ENCODE measurements around the gene TDRD12. TPM values are rescaled to one million over a fixed set of nuclear protein-coding genes. Genes with fewer than 3 reads are reported as not detected.
"Not testable (repeated sequence)": the region's sequence is repeated elsewhere in the genome, so short reads cannot be mapped to it uniquely, and the experiment has no call there.

Gene TDRD12
- total and polyA plus RNA-seq, 12 donors: 0.06 to 0.47 (median 0.12) TPM; not detected in 6

- H3K36me3 ChIP-seq: no peaks in the 10 kb centered on the region
- 97 to 98% methylated on average over 9 of the region's 9 CpGs for WGBS, 2 donors
- DNase-seq (no peak), ATAC-seq (no peak)
- no peak for TF ChIP-seq CTCF (IDR thresholded peaks at IDR 0.05)
- no peaks in the 10 kb centered on the region for H3K4me1 ChIP-seq
- no peak overlapping the region for H3K4me3 ChIP-seq
- no peak overlapping the region for H3K27ac ChIP-seq
- H3K9me3 ChIP-seq: no peaks in the 10 kb centered on the region
- intact Hi-C loops (cut with DNase I): no loop called here
- peaks cover 0 to 18% (median 7%) of the 10 kb centered on the region in 7 donors for H3K27me3 ChIP-seq
Measured at GRCh38 chr19:32743021-32743420, 23.5 kb downstream of the TDRD12 start.

- no peak overlapping the region for H3K4me3 ChIP-seq
- H3K27ac ChIP-seq: no peak overlapping the region
- ATAC-seq (no peak), DNase-seq (no peak)
- no peaks in the 10 kb centered on the region for H3K9me3 ChIP-seq
- H3K27me3 ChIP-seq: peaks cover 0 to 20% (median 11%) of the 10 kb centered on the region in 7 donors
- intact Hi-C loops (cut with DNase I): no loop called here
- H3K4me1 ChIP-seq: no peaks in the 10 kb centered on the region
- no peak for TF ChIP-seq CTCF (IDR thresholded peaks at IDR 0.05)
- no peaks in the 10 kb centered on the region for H3K36me3 ChIP-seq
- WGBS, 2 donors: 95% methylated on average over 4 of the region's 4 CpGs
Measured at GRCh38 chr19:32743447-32743846, 23.9 kb downstream of the TDRD12 start.

GRCh38 chr19:32744555-32745325 lies 25.2 kb downstream of the TDRD12 start:
- WGBS, 2 donors: 84 to 88% methylated on average over 18 of the region's 18 CpGs
- TF ChIP-seq CTCF (IDR thresholded peaks at IDR 0.05): no peak
- peaks cover 0 to 29% (median 22%) of the 10 kb centered on the region in 7 donors for H3K27me3 ChIP-seq
- intact Hi-C loops (cut with DNase I): no loop called here
- no peak overlapping the region for H3K27ac ChIP-seq
- H3K9me3 ChIP-seq: no peaks in the 10 kb centered on the region
- no peaks in the 10 kb centered on the region for H3K4me1 ChIP-seq
- DNase-seq: no peak
- H3K4me3 ChIP-seq: no peak overlapping the region
- no peak for ATAC-seq
- no peaks in the 10 kb centered on the region for H3K36me3 ChIP-seq

GRCh38 chr19:32745594-32746251 lies 26.2 kb downstream of the TDRD12 start:
- 34 to 42% methylated on average over 2 of the region's 2 CpGs for WGBS, 2 donors
- intact Hi-C loops (cut with DNase I); ATAC-seq; H3K27ac ChIP-seq; H3K4me1 ChIP-seq; H3K4me3 ChIP-seq; DNase-seq; H3K36me3 ChIP-seq; H3K9me3 ChIP-seq: not testable (repeated sequence)
- H3K27me3 ChIP-seq: peaks cover 0 to 36% (median 32%) of the 10 kb centered on the region in 7 donors

- H3K4me3 ChIP-seq; H3K36me3 ChIP-seq; H3K9me3 ChIP-seq; DNase-seq; ATAC-seq; H3K27ac ChIP-seq; intact Hi-C loops (cut with DNase I); H3K4me1 ChIP-seq: not testable (repeated sequence)
- WGBS, 2 donors: 22 to 29% methylated on average over 2 of the region's 2 CpGs
- H3K27me3 ChIP-seq: peaks cover 0 to 38% (median 29%) of the 10 kb centered on the region in 7 donors
Measured at GRCh38 chr19:32746631-32747196, 27.1 kb downstream of the TDRD12 start.

Data from heart right ventricle (tissue), 16 donors.